NCI-H446 treated with DMSO at 0.1 percent for 48 hours (cell line): ENCODE results near the gene KRR1.
"Not testable (repeated sequence)": the region's sequence is repeated elsewhere in the genome, so short reads cannot be mapped to it uniquely, and the experiment has no call there.

Source experiments
- DNase-seq: peaks from one replicate; lab custom pipeline; 2025; lab: John Stamatoyannopoulos, UW

KRR1 gene

DNA sequence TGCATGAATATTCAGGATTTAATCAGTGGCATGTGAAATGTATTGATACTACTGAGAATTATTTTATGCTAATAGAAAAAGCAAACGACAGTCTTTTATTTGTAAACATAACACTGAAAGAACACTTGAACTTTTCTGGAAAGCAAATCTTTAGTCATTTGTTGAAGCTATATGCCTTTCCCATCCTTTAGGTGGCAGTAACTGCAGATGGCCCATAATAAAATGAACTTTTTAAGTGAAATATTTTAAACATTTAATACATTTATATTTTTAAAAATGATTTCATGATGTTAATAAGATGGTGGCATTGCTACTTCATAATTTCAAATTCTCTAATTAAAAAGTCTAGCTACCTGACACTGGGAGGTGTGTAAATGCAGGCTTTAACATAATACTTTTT is 13.9 kb upstream of the KRR1 start:
- no peak for DNase-seq

DNA sequence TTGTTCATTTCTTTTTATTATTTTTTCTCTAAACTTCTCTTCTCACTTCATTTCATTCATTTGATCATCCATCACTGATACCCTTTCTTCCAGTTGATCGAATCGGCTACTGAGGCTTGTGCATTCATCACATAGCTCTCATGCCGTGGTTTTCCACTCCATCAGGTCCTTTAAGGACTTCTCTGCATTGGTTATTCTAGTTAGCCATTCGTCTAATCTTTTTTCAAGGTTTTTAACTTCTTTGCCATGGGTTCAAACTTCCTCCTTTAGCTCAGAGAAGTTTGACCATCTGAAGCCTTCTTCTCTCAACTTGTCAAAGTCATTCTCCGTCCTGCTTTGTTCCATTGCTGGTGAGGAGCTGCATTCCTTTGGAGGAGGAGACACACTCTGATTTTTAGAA is 10.7 kb upstream of the KRR1 start:
- DNase-seq, result not testable (repeated sequence)

DNA sequence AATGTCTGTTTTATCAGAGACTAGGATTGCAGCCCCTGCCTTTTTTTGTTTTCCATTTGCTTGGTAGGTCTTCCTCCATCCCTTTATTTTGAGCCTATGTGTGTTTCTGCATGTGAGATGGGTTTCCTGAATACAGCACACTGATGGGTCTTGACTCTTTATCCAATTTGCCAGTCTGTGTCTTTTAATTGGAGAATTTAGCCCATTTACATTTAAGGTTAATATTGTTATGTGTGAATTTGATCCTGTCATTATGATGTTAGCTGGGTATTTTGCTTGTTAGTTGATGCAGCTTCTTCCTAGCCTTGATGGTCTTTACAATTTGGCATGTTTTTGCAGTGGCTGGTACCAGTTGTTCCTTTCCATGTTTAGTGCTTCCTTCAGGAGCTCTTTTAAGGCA is 9.8 kb upstream of the KRR1 start:
- DNase-seq, result not testable (repeated sequence)

DNA sequence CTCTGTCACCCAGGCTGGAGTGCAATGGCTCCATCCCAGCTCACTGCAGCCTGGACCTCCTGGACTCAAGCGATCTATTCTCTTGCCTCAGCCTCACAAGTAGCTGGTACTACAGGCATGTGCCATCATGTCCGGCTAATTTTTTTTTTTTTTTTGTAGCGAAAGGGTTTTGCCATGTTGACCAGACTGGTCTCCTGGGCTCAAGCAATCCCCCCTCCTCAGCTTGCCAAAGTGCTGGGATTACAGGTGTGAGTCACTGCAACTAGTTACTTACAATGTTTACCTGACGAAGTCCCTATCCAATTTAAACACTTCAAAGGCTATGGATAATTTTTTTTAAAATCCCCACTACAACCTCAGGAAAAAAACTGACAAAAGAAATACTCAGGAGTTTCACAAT is 1.8 kb downstream of the KRR1 start:
- DNase-seq, result no peak

DNA sequence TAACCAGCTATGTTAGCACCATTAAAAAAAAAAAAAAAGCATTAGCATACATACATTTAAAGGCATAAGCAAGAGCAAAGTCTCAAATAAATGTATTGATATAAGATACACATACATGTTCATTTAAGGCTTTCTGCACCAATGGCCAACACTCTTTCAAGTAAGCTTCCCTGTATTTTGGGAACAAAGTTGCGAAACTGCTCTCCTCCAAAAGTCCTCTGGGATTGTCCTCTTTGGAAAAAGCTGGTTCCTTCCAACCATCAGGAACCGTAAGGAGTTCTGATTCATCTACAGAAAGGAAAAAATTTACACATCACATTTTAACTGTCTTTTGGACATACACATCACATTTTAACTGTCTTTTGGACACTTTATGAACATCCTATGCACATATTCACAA is 3.2 kb downstream of the KRR1 start:
- no peak for DNase-seq

DNA sequence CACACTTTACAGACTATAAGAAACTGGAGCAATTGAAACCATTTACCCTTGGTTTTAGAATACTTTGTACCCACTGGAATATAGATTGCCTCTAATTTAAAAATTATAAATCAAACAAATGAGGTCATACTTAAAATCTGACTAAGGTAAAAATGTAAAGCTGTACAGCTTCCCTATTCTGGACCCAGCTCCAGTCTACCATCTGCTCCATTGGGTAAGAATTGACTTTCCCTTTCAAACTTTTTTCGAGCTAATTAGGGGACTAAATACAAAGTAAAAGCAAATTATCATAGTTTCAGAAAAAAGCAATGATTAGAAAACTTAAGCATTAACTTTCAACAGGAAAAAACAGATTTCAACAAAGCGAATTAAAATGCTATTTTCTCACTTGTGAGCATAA is 4.3 kb downstream of the KRR1 start:
- peak; percentile 14 for DNase-seq

DNA sequence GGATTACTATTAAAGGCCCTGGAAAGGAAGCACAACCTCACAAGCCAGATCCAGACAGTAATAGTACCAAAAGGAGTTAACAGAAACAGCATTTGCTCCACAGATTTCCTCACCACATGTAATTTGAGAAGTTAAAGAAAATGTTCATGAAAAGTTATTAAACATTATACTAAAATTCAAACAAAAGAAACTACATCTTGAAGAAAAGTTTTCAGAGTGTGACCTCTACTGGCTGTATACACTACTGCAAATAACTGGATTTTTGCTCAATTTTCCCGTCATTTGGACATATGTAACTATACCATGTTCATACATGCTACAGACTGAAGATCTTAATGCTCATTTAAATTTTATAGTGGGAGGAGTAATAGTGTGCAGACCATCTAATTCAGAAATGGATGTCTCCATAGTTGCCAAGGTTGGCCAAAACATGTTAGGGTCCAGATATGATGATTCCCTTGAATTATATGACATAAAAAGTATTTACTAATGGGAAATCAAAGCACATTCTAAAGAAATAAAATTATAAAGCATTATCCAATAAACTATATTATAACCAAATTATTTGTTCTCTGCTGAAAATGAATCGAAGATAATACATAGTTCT is 5.6 kb downstream of the KRR1 start:
- DNase-seq, result no peak

DNA sequence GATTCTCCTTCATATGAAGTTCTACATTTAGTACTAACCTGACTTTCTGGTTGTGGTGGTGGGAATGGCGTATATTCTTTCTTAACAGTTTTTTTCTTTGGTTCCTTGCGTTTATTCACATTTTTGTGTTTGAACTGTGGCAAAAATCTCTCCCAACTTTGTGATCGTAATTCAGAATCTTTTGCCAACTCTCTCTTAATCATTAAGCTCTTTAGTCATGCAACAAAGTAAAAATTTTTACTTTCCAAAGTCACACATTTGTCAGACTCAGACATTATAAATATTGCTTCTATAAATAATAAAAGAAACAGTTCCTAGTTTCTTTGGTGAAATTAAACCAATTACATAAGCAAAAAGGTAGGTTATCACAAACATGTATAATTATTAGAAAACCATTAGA is 7.5 kb downstream of the KRR1 start:
- no peak for DNase-seq

DNA sequence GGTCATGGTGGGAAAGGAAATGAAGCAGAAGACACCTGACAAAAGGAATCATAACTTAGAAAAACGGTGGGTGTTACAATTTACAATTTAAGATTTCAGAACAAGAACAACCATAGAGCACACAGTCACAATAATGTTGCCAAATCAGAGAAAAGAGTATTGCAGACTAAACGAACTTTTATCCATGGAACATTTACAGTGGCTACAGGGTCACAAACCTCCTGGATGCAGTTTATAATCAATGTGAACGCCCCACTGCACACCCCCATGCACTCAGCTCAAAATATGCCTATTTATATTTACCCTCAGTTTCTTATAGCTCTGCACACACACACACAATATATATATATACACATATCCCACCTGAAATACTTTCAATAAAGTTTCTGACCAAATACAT is 8.0 kb downstream of the KRR1 start:
- no peak for DNase-seq

DNA sequence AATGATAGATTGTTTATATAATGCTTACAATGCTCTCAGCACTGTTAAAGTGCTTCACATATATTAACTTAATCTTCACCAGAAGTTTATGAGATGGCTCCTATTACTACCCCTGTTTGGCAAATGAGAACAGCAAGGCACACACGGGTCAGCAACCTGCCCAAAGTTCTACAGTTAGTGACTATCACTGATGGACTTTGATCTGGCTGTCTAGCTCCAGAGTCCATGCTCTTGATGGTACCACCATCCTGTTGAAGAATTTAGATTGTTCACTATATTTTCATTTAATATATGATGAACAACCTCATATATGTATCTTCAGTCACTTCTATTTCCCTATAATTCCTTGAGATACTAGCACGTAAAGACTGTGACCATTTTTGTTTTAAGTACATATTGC is 20.2 kb downstream of the KRR1 start:
- DNase-seq, result no peak

DNA sequence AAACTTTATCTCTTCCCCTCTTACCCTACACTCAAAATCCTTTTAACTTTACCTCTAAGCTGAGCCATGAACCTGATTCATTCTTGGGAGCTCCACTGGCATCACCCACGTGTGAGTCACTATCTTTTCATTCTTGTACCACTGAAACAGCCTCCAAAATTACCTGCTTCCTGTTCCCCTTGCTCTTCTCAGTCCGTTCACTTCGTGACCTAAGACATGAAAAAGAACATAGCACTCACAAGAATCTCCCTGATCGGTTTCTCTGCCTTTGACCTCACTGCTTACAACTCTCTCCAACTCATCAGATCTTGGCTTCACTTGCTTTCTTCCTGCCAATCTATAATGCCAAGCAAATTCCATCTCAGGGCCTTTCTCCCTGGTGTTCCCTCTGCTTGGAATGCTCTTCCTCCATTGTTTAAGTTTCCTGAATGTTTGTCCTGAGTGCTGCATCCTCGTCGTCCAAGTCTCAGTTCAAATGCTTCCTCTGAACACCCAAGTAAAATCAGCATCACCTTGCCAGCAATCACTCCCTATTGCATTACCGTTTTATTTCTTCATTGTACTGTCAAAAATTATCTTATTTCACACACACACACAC is 21.7 kb downstream of the KRR1 start:
- no peak for DNase-seq

DNA sequence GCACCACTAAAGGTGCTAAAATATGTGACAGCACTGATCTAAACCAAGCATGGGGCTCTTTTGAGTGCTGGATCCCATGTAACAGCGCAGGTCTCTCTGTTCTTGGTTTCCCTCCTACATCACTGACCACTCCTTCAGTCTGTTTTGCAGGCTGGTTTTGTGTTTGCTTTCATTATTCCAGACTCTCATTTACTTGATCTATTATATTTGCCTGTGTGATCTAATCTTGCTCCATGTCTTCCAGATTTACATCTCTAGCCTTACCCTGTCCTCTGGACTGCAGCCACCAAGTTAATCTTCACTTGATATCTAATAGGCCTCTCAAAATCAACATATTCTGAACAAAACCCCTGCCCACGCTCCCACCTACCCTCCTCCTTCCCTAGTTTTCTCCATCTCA is 22.2 kb downstream of the KRR1 start:
- no peak for DNase-seq

DNA sequence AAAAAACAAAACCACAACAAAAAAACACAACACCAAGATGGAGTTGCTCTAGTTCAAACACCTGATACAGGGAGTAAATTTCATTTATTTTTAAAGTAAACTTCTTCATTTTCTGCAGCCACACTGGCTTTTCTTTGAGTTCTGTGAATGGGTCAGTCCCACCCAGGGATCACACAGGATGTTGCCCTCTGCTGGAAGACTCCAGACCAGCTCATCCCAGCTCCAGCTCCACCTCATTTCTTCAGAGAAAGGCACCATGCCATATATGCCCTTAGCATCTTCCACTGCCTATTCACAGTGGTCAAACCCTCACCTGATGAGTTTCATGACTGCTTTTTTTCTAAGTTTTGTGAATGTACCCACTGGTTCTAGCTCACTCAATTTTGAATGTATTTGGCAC is 22.9 kb downstream of the KRR1 start:
- no peak for DNase-seq

DNA sequence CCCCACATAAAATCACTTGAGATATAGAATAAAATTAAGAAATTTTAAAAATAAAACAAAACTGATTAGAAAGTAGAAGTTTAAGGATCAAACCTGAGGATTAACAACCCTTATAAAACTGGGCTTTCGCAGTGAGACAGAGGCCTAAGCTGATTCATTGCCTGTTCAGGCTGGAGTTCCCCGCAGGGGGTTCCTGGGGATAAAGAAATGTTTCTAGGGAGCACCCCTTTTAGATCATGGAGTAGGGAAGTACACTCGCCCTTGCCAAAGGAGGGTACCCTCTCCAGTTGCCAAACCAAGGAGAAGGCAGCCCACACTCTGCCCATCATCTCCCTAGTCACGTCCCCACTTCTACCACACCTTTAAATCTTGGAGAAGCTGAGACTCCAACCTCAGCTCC is 24.1 kb downstream of the KRR1 start:
- no peak for DNase-seq

DNA sequence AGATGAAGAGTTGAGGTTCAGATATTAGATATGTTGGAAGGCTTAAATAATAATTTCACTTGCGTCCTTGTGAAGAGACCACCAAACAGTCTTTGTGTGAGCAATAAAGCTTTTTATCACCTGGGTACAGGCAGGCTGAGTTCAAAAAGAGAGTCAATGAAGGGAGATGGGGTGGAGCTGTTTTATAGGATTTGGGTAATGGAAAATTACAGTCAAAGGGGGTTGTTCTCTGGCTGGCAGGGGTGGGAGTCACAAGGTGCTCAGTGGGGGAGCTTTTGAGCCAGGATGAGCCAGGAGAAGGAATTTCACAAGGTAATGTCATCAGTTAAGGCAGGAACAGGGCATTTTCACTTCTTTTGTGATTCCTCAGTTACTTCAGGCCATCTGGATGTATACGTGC is 27.0 kb downstream of the KRR1 start:
- DNase-seq, result not testable (repeated sequence)

DNA sequence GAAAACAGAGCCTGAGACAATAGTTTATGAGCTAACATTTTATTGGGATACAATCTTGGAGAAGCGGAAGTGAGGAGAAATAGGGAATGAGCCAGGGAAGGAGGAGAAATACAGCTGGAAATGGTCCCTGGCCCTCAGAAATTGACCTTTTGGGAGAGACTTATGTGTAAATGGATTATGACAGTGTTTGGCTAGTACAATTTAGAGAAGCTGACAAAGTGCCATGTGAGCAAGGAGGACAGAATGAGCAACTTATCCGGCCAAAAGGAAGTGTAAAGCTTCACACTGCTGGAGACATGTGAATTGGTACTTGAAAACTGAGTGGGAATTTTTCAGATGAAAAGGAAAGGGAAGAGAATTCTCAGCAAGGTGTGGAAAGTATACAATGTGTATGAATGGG is 28.0 kb downstream of the KRR1 start:
- no peak for DNase-seq

DNA sequence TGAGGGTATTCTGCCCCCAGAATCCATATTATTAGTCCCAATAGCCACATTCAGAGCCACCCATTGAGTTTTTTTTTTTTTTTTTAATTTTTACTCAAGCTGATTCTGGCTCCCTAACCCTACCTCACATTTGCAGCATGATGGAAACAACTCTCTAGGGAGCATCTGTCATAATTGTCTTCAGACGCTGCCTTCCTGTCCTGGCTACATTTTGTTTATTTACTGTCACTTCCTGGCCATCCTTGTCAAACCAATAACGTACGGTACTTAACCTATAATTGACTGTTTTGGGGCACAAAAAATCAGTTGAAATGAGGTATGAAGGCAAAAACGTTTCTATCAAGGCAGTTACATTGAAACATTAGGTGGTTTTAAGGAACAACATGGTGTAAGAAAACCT is 28.8 kb downstream of the KRR1 start:
- DNase-seq, result no peak

DNA sequence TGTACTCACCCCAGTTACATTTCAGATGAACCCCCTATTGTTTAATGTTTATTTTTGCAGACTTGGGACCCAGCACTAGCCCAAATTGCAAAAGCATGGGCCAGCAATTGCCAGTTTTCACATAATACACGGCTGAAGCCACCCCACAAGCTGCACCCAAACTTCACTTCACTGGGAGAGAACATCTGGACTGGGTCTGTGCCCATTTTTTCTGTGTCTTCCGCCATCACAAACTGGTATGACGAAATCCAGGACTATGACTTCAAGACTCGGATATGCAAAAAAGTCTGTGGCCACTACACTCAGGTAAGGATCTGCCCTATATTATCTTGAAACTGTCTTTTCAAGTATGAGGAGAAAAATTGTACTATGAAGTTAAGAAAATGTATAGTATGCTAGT is 29.6 kb downstream of the KRR1 start:
- no peak for DNase-seq

DNA sequence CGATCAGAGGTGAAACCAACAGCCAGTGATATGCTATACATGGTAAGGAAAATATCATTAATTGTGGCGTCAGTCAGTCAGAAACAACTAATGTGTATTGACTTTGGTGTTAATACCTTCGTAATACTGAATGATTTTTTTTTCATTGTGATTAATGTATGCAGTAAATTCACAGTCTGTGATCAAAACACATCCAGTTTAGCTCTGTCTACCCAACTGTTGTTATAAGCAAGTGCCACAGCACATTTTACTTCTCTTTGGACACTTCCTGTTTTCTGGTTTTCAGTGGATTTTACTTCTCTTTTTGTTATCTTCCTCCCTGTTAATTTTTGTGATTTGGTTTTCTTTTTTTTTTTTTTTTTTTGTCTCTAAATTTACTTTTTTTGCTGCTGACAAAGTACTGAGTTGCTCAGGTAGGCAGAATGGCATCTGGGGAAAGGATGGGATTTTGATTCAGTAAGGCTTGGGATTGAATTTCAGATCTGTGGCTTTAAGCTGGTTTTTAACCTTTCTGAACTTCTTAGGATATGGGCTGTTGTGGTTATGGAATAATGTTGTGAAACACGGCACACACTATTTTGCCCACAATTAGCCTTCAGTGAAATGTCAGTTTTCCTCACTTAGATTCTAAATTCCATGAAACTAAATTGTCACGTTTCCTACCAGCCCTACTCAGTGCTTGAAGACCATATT is 30.2 kb downstream of the KRR1 start:
- DNase-seq, result no peak

DNA sequence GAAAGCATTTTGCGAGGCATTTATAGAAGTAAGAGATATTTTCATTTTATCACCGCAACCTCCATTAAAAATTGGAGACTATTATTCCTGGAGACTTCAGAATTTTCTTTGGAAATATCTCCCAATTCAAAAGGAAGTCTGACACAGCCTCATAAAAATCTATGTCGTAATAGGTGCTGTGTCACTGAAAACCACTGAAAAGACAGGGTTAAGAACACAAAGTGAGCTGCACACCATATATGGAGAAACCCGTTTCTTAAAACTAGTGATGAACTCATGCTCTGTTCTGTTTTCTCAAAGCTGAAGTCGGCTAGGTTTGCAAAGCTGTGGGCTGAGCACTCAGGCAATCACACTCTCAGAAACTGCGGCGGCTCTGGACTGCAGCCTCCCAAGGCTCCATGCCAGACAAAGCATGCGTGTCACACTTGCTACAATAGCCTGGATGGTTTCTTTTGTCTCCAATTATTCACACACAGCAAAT is 30.9 kb downstream of the KRR1 start, which contains the start of gene GLIPR1:
GLIPR1 (plus strand) TSS at position 287 of the 481 bp plus-strand sequence; CDS start at position 413, 126 bp downstream.
- DNase-seq, result peak; percentile 12

DNA sequence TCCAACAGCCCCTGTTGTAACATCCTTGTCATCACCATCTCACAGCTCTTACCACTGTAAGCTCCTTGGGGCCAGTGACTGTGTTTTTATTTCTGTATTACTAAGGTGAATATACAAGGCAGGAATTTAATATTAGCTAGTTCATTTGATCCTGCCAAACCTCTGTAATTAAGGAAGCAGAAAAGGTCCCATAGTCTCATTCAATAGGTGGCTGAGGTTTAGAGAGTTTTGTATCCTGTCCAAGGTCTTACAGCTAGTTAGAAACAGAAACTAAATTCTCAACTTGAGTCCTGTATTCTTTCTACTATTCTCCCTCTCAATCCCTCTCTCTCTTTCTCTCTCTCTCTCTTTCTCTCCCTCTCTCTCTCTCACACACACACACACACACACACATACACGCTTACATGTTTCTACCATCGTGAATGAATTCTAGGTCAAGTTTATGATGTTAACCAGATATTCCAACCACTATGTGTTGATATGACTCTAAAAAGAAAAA is 31.4 kb downstream of the KRR1 start:
- DNase-seq, result no peak

DNA sequence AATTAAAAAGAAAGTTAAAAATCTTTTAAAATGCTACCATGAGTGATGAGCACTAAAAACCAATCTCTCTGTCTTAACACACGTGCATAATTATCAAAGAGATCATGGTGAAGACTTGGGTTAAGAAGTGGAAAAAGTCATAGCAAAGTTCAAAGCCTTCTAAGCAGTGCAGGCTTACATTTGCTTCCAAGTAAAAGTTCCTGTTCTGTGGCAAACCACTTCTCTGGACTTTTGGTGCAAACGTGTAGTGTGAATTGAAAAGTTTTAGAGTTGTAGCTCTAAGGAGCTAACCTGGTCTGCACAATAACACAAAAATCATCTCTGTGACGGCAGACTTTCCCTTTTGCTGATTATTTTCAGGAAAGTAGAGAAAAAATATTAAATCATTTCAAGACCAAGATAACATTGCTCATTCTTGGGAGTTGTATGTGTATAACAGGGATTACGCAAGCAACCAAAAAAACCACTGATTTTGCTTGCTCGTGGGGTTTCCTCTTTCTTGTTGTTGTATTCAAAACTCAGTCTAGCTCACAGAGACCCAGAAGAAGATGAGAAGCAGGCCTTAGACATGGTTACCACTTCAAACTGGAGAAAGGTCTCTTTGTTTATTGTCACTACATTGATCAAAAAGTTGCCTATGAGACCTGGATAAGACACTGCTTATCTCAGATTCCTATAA is 33.2 kb downstream of the KRR1 start:
- no peak for DNase-seq

DNA sequence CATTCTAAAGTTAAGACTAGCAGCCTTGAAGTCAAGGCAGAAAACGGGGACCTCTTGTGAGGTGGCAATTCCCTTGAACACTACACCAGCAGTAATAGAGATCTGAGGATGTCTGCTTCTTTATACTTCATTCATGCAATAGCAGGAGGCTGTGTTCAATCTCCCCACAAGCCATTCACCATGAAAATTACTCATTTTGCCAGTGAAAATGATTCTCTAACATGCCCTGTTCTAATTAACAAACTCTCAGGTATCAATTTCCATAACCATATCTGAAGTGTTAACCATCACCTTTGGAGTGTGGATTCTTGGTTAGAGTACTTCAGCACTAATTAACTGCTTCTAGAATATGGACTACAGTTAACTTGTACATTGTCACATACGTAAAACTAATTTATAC is 34.3 kb downstream of the KRR1 start:
- DNase-seq, result no peak
